Left forelimb (tissue), 1 donor: ENCODE data around the gene ATP1A3.
"Not testable (repeated sequence)": the region's sequence is repeated elsewhere in the genome, so short reads cannot be mapped to it uniquely, and the experiment has no call there.

Experiments
- DNase-seq: peaks from one replicate; pipeline ENCODE4 v3.0.0-alpha.2; 2018; ENCODE audit warnings: low spot score

ATP1A3 gene

DNA sequence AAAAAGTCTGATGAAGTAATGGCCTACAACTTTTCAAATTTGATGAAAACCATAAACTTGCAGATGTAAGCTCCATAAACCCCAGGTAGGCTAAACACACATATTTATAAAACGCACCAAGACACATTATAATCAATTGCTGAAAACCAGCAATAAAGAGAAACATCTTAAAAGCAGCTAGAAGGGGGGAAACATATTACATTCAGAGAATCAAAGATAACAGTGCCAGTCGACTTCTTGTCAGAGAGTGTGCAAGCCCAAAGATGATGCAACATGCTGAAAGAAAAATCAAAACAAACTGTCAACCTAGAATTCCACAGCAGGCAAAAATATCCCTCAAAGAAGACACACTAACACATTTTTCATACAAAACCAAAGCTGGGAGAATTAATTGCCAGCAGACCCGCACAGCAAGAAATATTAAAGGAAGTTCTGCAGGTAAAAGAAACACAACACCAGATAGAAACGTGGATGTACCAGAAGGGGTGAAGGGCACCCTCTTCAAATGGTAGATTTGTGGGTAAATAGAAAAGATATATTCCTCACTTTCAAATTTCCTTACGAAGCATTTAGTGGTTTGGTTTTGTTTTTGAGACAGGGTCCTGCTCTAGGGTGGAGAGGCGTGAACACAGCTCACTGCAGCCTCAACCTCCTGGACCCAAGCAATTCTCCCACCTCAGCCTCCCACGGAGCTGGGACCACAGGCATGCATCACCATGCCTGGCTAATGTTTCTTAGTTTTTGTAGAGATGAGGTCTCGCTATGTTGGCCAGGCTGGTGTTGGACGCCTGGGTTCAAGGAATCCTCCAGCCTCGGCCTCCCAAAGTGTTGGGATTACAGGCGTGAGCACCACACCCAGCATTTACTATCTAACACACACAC lies 16.5 kb upstream of the ATP1A3 start:
- DNase-seq = no peak

DNA sequence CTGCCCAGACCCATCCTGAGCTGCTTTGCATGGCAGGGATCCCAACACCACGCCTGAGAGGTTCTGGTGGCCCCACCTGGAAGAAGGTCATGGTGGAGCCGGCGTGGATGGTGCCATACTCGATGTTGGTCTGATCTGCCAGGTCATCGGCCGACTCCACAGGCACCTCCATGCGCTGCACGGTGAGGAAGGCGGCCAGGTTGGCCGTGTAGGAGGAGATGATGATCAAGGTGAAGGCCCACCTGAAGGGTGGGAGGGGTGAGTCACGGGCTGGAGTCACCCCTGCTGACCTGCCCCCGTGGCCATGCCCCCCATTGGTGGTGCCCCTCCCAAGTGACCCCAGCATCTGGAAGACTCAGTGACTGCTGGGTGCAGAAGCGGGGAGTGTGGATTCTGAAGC lies 12.5 kb upstream of the ATP1A3 start:
- no peak for DNase-seq

DNA sequence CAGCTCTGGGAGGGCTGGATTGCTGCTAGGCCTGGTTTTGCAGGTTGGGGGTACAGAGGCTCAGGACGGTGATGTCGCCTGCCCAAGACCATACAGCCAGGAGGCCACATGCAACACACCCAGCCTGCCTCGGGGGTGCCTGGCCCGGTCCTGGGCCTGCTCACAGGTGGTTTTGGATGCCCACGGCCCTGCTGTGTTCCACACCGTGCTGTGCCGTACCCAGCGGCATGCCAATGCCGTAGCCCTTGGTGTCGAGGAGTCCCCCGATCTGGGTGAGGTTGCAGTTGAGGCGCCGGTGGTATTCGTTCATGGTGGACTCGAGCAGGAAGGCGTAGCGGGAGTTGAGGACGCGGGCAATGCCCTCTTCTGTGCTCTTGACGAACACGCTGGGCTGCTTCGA lies 11.5 kb upstream of the ATP1A3 start:
- DNase-seq = no peak

DNA sequence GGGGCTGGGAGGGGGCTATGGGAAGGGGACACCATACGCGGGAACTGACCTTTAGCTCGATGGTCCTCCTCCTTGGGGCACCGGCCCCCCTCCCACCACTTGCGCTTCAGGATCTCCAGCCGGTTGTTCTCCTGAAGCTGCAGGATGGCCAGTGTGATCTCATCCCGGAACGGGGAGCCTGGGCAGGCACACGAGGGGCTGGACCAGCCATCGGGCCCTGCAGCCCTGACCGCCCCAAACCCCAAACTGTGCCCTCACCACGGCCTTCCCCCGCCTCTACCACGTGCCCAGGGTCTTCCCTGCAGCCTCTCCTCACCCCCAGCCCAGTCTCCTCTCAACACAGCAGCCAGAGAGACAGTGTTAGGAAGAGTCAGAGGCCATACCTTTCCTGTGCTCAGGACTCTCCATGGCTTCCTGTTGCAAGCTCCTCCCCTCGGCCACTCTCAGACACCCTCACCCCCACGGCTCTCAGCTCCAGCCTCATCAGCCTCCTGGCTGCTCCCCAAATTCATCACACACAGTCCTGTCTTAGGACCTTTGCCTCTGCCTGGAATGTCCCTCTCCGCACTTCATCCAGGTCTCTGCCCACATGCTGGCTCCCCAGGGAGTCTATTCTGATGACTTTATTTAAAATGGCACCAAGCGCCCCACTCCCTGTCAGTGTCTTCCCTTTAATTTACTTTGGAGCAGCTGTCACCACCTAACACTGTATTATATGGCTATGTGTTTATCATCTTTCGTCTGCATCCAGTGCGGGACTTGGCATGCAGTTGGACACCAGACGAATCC lies 9.7 kb upstream of the ATP1A3 start:
- DNase-seq = no peak

DNA sequence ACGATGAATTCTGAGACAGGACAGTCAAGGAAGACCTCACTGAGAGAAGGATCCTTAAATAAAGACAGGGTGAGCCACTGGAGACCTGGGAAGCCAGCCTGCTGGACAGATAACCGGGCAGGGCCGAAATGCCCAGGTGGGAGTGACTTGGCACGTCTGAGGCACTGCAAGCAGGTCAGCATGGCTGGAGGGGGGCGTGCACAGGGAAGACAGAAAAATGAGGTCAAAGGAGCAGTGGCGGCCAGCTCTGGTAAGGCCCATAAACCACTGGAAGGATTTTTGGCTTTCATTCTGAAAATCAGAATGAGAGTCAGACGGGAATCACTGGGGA lies 5.8 kb upstream of the ATP1A3 start:
- no peak for DNase-seq

DNA sequence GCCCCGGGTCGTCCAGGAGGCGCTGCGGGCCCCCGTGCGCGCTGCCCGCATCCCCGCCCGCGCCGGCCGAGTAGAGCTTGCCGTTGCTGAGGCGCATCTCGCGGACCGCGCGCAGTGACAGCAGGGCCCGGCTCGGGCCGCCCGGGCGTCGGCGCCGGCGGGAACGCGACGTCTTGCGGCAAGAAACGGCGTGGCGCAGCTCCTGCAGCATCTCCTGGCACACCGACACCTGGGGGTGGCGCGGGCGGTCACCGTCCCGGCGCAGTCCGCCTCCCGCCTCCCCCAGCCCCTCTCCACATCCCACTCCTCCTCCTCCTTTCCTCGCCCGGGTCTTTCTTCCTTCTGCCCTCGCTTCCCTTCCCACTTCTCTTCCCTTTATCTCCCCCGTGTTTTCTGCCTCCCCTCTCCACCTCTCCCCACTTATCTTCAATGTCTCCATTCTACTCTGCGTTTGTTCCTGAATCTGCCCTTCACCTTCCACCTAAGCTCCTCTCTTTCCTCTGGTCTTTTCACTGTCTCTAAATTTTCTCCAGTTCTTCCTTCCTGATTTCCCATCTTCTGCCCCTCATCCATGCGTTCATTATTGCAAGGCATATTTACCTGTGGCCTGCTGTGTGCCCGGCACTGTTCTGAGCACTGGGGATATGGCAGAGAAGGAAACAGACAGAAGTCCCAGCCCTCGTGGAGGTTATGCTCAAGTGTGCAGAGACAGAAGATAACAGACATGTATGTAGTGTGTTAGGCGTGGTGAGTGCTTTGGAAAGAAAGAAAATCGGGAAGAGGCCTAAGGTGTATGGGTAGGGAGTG lies 5.2 kb upstream of the ATP1A3 start:
- DNase-seq = no peak

DNA sequence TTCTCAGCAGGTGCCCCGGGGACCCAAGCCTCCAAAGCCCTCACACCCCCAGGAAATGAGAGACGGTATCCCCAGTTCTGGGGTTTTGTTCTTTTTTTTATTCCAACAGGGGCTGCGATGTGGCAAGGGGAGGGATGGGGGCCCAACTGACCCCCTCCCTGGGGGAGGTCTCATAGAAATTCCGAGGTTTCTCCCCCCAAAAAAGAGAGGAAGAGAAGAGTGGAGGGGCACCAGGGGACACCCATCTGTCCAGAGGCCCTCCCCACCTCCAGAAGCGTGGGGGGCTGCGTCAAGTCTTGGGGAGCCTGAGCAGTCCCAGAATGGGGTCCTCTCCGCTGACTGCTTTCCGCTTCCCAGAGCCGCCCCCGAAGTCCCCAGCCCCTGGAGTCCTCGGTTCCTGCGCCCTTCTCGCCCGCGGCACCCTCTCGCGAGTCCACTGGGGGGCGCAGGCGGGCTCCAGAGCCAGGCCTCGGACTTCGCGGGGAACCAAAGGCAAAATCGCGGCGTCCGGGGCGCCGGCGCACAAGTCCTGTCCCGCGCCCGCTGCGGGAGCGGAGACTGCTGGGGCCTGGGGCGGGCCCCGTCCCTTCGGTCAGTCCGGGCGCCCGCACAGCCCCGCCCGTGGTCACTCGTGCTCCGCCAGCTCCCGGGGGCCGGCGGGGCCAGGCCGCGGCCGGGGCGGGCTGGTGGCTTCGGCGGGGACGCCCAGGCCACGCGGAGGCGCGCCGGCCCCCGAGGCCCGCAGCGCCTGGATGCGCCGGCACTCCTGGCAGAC lies 4.4 kb upstream of the ATP1A3 start:
- DNase-seq = no peak

DNA sequence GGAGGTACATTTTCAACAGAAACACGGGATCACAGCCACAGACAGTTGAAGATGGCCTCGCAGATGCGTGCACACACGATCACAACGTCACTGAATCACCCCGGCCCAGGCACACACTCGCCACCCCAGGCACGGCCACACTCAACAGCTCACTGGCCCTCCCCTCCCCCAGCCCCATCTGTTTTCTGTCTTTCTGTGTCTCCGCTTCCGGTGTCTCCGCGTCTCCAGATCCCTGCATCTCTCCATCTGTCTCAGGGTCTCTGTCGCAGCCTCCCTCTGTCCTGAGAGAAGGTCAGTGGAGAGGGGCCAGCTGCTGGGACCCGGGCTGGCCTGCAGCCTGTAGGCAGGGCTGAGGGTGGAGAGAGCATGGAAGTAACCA lies 3.8 kb upstream of the ATP1A3 start:
- DNase-seq = no peak

DNA sequence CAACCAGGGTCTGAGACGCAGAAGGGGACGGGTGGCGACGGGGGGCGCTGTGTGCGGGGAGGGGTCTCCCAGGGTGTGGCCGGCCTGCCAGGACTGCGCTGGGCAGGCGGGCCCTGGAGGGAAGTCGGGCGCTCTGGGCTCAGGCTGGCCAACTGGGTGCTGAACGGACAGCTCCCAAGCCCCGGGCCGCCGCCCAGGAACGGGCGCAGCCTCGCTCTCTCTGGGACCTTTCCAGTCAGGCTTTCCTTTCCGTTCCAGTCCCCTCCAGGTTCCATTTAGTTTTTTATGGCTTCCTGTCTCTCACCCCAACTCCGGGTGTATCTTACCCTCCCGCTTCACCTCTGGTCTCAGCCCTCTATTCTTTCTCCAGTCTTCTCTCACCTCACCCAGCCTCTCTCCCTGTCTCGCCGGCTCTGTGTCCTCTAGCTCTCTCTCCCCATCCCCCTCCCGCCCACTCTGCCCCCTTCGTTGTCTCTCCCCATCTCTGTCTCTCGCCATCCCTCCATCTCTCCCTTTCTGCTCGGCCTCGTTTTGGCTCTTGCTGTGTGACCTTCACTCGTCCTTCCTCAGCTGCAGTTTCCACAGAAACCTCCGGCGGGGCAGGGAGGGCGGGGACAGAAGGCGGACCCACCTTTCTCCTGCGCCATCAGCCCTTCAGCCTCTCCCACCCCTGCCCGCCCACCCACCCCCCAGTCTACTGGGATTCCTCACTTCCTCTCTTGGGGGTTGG lies 3.3 kb upstream of the ATP1A3 start:
- DNase-seq = no peak

DNA sequence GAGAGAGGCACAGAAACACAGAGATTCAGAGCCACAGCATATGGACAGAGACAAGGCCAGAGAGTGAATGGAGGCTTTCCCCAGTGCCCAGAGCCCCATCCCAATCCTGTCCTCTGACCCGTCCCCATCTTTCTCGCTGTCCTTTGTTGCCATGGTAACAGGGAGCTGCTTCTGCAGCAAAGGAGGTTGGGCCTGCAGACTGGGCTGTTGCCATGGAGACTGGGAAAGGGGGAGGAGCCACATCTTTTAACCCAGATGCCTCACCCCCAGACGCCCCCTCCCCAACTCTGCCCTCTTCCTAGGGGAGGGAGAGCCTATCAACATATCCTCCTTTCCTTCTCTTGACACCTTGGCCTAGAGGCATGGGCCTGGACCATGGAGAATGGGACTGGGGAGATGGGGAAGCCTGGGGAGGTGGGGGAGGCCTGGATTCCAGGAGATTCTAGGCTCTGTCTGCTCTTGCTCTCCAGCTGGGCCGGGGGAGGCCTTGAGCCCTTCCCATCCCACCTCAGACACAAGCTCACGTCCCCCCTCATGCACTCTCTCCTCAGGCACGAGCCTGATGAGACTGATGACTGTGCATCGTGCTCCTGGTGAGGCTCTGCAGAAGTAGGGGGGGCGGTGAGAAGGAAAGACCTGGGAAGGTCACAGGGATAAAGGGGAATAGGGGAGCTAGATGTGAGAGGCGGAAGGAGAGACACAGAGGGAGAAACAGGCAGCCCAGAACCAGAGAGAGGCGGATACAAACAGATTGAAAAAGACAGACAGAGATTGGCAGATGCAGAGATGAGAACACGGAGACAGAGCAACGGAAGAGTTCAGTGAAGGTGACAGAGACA lies 2.1 kb upstream of the ATP1A3 start:
- DNase-seq = no peak

DNA sequence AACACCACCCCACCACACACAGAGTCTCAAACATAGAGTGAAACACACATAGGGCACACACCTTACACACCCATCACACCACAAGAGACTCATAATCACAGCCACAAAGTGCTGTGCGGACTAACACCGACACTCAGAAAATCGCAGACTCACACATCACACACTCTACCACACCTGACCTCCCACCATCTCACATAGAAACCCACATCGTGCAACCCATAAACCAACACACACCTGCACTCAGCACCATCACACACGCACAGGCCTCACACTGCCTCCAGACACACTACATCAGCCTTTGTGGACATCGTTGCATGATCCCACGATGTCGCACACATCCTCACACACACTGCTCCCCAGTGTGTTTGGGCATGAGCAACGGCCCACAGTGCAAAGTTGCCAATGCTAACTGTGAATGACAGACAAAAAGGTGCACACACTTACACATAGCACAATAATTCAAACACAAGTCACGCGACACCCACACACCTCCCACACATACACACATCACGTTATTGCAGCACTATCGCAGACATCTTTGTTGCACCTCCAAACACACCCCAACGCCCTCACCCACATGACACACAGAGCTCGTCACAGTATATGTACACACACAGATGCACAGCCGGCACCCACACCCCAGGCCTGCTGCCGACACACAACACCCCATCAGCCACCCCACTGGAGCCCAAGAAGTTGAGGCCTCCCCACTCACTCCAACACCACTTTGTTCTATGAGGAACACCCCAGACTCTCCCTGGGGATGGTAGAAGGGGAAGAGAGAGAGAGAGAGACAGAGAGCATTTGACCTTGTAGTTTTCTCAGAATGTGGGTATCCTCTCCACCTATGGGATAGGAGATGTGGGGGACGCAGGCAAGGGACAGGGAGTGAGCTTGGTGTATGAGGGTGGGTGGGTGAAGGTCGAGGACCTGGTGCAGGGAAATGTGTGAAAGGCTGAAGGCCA lies 1.2 kb upstream of the ATP1A3 start:
- DNase-seq = no peak

DNA sequence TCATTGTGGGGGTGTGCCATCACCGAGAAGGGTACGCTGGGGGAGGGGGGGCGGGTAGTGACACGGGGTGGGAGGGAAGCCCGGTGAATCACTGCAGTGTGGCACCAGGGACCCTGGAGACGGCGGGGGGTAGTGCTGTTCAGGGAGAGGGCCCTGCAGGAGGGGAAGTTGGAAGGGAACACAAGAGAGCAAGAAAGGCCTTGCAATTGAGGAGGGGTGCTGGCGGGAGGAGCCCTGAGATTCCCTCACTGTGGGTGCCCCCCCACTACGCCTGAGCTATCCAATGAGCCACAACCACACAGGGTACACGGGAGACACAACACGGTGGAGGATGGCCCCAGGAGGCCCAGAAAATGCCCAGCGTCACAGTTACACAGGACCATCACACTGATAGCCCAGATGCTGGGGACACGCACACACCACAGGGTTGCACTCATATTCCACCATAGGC lies 516 bp upstream of the ATP1A3 start:
- DNase-seq = no peak

DNA sequence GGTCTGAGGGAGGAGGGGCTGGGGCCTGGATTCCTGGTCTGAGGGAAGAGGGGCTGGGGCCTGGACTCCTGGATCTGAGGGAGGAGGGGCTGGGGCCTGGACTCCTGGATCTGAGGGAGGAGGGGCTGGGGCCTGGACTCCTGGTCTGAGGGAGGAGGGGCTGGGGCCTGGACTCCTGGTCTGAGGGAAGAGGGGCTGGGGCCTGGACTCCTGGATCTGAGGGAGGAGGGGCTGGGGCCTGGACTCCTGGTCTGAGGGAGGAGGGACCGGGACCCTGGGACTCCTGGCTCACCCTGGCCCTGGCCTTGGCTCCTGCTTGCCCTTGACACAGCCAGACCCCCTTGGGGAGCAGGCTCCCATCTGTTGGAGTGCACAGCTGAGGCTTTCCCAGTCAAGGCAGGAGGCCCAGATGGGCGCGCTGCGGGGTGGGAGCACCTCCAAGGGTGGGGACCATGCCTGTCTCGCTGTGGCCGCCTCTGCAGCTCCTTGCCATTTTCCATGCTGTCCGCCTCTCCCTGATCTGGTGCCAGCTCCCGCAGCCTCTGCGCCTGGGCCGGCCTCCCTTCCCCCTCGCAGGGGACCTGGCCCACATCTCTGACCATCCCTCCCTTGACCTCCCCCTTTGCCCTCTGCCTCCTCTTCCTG lies 2.0 kb downstream of the ATP1A3 start:
- DNase-seq = not testable (repeated sequence)

DNA sequence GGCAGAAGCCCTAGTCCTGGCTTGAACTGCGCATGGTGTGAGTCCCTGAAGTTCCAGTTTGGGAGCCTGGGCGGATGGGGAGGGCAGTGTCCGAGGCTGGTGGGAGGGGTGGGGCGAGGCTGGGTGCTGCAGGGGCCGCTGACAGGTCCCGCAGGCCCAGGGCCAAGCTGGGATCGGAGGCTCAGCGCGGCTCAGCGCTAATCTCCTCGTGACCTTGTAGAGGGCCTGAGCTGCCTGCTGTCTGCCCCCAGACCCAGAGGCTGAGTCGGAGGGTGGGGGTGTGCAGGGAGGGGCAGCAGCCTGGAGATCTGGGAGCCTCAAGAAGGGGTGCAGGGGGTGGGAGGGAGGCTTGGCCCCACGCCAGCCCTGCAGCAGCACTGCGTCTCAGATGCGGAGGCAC lies 3.0 kb downstream of the ATP1A3 start:
- no peak for DNase-seq

DNA sequence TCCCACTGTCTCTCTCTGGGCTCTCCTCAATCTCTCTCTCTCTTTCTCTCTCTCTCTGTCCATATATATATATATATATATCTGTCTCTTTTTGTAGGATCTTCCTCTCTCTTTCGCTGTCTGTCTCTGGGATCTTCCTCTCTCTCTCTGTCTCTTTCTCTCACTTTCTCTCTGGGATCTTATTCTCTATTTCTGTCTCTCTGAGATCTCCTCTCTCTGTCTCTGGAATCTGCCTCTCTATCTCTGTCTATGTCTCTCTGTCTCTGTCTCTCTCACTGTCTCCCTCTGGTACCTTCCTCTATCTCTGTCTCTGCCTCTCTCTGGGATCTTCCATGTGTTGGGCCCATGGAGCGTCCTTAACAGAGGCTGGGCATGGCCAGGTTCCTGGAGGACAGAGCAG lies 3.4 kb downstream of the ATP1A3 start:
- no peak for DNase-seq

DNA sequence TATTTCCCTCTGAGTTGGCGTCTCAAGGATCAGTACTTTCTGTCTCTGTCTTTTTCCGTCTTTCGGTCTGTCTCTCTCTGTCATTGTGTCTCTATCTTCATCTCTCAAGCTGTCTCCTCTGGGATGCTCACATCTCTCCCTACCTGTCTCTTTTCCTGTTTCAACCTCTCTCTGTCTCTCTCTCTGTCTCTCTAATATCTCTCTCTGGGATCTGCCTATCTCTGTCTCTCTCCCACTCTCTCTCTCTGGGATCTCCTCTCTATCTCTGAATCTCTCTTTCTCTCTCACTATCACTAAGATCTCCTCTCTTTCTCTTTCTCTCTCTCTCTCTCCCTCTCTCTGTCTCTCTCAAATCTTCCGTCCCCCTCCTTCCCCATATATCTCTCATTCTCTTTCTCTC lies 4.0 kb downstream of the ATP1A3 start:
- no peak for DNase-seq

DNA sequence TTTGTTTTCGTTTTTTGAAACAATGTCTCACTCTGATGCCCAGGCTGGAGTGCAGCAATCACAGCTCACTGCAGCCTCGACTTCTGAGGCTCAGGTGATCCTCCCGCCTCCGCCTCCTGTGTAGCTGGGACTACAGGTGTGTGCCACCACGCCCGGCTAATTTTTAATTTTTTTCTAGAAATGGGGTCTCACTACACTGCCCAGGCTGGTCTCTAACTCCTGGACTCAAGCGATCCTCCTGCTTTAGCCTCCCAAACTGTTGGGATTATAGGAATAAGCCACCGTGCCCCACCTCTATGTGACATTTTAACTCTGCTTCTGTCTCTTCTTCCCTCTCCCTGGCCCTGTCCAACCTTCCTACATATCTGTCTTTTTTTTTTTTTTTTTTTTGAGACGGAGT lies 5.1 kb downstream of the ATP1A3 start:
- DNase-seq = no peak

DNA sequence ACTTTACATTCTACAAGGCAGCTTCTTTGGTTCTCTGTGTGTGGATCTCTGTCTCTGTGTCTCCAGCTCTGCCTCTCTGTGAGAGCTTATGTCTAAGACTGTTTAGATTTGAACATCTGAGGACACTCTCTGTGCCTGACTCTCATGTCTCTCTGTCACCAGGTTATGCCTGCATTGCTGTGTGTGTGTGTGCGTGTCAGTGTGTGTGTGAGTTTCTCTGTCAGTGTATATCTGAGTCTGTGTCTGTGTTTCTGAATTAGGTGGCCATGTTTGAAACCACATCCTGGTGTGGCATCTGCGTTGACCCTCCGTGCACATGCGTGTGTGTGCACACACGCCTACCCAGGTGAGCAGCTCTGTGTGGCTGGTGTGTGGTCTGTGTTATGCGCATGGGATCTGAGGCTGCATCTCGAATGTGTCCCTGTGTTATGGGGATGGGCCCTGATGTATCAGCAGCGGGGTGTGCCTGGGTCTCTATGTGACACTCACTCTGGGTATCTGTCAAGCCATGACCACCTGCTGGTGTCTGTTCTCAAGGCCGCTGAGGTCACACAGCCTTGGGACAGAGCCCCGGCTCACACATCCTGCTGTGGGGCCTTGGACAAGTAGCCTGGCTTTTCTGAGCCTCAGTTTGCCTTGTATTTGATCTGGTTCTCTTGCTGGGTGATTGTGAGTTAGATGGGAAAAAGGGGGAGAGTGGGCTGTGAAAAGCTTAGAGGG lies 6.7 kb downstream of the ATP1A3 start:
- DNase-seq = no peak
